Activated CD8-positive, alpha-beta memory T cell treated with anti-CD3 and anti-CD28 coated beads for 36 hours (primary cell): ENCODE data around the gene OGG1. TPM values are rescaled to one million over a fixed set of nuclear protein-coding genes. Genes with fewer than 3 reads are reported as not detected.

ENCODE experiments used
- CTCF ChIA-PET: fragments of 350-600 bp; sonication (Branson Sonifier 250); formaldehyde crosslinking; loops from one replicate; lab custom pipeline; 2021; ENCODE audit warnings: antibody characterized with exemption; lab: Charles Lee
- POLR2A ChIA-PET: fragments of 350-600 bp; sonication (Branson Sonifier 250); formaldehyde crosslinking; loops from one replicate; lab custom pipeline; 2021; ENCODE audit warnings: antibody characterized with exemption; lab: Charles Lee
- total RNA-seq, 2 experiments: library from RNA; stranded (reverse); gene quantifications; one replicate each; pipeline ENCODE4 v1.2.3, GENCODE V29; 2021

The OGG1 gene
- total RNA-seq, 2 experiments from 2014 or later: 35.3 to 38.6 TPM

DNA sequence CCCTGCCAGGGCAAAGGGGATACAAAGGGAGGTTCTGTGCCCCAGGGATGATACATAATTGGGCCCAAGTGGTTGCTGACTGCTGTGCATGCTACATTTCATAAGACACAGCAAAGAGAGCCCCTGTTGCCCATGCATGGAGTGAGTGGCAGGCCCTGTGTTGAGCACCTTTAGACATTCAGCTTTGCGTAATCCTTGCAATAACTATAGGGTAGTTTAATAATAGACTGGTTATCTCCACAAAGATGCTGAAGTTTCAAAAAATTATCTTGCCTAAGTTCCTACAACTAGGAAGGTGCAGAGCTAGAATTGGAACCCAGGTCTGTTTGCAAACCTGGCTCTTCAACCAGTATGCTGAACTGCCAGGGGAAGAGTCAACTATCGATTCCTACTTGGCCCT is 1.7 kb upstream of the OGG1 start:
- POLR2A ChIA-PET: interaction anchor here (1.5 kb wide), 1 partner anchor 99 kb away, joined by 3 read pairs; the partner anchor contains the start of gene MTMR14
- CTCF ChIA-PET: no interaction called here

DNA sequence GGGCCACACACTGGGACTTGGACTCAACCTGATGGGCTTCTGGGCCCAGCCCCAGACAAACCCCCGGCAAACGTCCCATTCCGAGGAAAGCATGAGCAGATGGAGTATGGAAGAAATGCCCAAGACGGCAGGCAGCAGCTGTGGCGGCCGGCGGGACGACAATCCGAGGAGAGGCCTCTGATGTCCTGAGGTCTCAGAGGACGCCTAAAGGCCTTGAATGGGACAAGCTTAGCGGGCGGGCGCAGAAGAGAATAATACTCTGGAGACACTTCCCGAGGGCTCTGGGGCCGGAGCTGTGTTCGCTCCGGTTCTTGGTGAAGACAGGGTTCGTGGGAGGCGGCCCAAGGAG is 482 bp upstream of the OGG1 start:
- POLR2A ChIA-PET: interaction anchor here (0.6 to 2.1 kb wide), 7 partner anchors 12 to 193 kb away, joined by 3 to 6 read pairs (median 3); partner anchors contain the start of genes ARPC4, CAMK1 and MTMR14
- CTCF ChIA-PET: interaction anchor here (1.2 to 2.3 kb wide), 4 partner anchors 9 to 22 kb away, joined by 4 to 9 read pairs (median 4); partner anchors contain the start of gene CAMK1

DNA sequence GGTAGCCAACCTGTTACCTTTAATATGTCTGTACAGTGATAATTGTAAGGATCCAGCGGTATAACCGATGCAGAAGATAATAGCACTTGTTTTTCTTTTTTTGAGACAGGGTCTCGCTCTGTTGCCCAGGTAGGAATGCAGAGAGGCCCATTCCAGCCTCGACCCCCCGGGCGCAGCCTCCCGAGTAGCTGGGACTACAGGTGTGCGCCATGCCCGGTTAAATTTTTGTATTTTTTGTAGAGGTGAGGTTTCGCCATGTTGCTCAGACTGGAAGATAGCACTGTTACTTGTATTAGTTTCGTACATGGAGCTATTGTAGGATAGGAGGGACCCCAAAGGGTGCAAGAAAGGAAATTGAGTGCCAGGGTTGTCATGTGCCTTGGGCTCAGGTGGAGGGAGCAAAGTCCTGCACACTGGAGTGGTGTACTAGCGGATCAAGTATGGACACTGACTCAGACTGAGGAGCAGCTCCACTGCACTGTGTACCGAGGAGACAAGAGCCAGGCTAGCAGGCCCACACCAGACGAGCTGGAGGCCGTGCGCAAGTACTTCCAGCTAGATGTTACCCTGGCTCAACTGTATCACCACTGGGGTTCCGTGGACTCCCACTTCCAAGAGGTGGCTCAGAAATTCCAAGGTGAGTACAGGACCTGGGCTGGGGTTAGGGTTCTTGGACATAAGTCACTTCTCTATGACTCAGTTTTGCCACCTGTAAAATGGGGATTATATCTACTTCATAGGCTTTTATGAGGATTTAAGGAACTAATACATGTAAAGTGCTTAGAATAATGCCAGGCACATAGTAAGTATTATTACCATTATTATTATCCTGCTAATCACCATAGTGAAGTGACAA is 1.0 kb downstream of the OGG1 start:
- ChIA-PET CTCF (interaction anchor here (0.6 to 2.3 kb wide), 6 partner anchors 9 to 183 kb away, joined by 3 to 9 read pairs (median 4); partner anchors contain the start of genes CAMK1 and CRELD1), POLR2A (interaction anchor here (0.8 to 2.1 kb wide), 4 partner anchors 13 to 29 kb away, joined by 3 to 6 read pairs (median 6); partner anchors contain the start of gene CAMK1)

DNA sequence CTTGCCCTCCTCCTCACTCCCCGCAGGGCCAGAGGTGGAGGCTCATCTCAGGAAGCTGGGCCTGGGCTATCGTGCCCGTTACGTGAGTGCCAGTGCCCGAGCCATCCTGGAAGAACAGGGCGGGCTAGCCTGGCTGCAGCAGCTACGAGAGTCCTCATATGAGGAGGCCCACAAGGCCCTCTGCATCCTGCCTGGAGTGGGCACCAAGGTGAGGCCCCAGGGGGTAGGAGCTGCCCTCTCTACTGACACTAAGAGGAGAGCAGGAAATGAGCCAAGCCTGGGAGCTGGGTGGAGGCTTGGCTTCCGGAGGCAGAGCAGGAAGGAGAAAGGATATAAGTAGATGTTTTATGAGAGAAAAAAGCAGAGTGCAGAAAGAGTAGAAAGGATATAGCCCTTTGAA is 4.9 kb downstream of the OGG1 start:
- CTCF ChIA-PET: interaction anchor here (1.1 to 1.3 kb wide), 2 partner anchors 14 to 33 kb away, joined by 3 read pairs; no protein-coding TSS in a partner anchor
- POLR2A ChIA-PET: no interaction called here

DNA sequence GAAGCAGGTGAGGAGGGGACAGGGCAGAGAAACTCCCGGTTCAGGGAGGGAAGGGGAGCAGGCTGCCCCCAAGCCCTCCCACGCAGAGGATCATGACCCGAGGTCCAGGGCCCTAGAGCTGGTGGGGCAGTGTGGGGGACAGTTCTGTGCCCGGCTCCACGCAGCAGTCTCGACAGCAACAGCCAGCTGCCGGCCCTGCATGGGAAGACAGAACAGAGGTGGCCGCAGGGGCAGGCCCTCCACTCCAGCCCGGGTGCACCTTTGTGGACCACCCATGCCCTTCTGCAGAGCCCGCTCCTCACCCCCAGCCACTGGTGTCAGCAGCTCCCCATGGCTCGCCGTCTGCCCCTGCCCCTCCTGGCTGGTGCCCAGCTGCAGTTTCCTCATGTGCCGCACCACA is 7.7 kb downstream of the OGG1 start:
- CTCF ChIA-PET: no interaction called here
- POLR2A ChIA-PET: no interaction called here

DNA sequence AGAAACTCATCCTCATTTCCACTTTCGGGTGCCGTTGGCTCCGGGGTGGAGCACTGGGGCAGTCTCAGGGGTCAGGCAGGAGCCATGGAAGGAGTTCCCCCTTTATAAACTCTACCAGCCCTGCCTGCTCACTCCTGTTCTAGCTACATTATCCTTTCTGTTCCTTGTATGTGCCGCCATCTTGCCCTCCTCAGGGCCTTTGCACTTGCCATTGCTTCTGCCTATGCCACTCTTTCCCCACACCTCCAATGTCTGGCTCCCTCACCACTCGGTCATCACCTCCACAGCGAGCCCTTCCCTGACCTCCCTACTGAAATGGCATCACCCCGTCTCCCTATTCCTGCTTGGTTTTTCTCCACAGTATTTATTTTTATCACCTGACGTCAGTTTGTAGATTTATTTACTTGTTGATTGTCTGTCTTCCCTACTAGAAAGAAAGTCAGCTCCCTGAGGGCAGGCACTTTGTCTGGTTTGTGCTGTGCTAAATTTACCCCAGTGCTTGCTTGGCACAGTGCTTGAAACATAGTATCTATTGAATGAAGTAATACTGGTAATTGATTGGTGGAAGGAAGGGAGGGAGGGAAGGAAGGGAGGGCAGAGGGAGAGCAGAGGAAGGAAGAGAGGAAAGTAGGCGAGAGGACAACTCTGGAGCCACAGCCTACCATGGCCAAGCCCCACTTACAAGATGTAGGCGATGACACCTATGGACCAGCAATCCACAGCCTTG is 11.2 kb downstream of the OGG1 start:
- POLR2A ChIA-PET: interaction anchor here (0.6 kb wide), 1 partner anchor 17 kb away, joined by 3 read pairs; no protein-coding TSS in a partner anchor
- CTCF ChIA-PET: no interaction called here

DNA sequence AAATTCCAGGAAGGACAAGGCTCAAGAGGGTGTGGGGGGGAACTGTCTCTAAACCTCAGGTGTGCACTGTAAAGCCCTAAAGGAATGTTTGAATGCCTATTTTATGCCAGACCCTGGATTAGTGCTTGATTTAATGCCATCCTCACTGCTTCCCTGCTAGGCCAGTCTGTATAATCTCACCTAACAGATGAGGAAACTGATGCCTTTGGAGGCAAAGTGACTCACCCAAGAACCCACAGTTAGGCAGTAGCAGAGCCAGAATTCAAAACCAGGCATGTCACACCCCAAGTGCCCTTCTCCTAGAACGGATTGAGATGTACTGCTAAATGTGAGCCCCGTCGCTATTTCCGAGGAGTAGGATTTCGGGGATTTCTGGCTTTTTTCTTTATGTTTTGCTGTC is 12.2 kb downstream of the OGG1 start:
- CTCF ChIA-PET: no interaction called here
- POLR2A ChIA-PET: no interaction called here

DNA sequence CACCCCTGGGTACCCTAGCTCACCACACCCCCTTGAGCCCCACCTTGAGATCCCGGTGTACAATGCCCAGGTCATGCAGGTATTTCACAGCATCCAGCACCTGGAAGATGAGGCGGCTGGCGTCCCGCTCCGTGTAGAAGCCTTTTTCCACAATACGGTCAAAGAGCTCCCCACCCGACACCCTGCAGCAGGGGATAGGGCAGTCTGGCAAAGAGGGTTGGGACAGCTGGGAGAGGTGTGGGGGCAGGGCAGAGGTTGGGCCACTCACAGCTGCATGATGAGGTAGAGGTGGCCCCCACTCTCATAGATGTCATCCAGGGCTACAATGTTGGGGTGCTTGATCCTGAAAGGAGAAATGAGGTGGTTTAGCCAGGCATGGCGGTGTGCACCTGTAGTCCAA is 13.1 kb downstream of the OGG1 start:
- CTCF ChIA-PET: interaction anchor here (1.1 to 1.4 kb wide), 2 partner anchors 15 to 19 kb away, joined by 3 read pairs; no protein-coding TSS in a partner anchor
- POLR2A ChIA-PET: interaction anchor here (0.6 to 0.7 kb wide), 2 partner anchors 11 to 44 kb away, joined by 4 to 9 read pairs; no protein-coding TSS in a partner anchor

DNA sequence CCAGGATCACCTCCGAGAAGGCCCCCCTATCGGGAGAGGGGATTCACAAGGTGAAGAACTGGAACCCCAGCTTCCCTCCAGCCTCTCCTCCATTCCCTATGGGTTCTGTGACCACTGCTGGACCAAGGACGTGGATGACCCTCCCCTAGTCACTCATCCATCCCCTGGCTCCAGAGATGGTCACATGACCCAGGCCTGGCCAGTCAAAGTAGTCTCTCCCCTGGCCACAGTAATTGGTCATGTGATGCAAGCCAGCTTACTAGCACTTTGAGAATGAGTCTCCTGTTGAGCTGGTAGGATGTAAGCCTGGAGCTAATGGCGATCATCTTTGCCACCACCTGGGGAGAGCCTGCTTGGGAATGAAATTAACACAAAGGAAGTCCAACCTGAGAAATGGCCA is 16.1 kb downstream of the OGG1 start:
- ChIA-PET CTCF (interaction anchor here (1.0 to 1.5 kb wide), 3 partner anchors 10 to 39 kb away, joined by 3 to 4 read pairs (median 3); no protein-coding TSS in a partner anchor), POLR2A (interaction anchor here (1.4 kb wide), 1 partner anchor 27 kb away, joined by 4 read pairs; the partner anchor contains the start of genes ARPC4 and TADA3)

DNA sequence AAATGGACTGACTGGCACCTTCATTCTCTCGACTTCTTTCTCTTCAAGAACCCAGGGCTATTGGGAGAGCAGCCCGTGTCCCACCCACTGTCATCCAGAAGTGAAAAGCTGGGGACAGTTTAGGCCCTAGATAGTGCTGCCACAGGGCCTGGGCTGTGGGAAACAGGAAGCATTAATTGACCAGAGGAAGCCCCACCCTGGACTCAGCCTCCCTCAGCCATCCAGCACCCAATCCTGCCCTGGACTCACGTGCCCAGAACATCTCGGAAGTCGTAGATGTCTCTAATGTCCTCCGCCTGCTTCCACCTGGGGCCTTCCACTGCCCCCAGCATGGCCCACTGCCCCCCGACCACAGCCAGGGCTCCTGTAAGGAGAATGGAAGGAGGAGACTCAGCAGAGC is 17.7 kb downstream of the OGG1 start:
- POLR2A ChIA-PET: no interaction called here
- CTCF ChIA-PET: no interaction called here

DNA sequence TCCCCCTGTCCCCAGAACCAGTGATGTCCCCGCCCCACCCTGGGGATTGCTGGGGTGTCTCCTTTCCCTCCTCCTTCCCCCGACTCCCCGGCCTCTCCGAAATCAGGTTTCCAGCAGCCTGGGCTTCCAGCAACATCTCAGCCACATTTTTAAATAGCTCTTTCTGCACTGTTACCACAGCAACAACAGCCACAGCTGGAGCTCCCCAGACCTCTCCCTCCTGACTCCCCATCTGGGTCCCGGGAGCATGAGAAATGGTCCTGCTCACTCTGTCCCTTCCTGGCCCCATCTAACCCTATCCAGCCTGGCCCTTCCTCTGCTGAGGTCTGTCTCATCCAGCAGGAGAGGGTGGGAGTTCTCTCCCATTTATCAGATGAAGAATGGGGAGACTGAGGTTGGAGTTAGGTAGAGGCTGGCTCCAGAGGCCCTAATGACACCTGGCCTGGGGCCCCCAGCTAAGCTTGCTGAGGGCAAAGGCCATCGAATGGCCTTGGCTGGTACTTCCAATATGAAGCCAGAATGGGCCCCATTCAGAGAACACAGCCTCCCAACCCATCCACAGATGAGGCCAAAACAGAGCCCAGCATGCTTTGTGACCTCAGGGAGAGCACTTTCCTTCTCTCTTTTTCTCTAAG is 18.5 kb downstream of the OGG1 start:
- CTCF ChIA-PET: interaction anchor here (1.4 to 2.6 kb wide), 3 partner anchors 10 to 14 kb away, joined by 3 to 7 read pairs (median 4); no protein-coding TSS in a partner anchor
- POLR2A ChIA-PET: no interaction called here

DNA sequence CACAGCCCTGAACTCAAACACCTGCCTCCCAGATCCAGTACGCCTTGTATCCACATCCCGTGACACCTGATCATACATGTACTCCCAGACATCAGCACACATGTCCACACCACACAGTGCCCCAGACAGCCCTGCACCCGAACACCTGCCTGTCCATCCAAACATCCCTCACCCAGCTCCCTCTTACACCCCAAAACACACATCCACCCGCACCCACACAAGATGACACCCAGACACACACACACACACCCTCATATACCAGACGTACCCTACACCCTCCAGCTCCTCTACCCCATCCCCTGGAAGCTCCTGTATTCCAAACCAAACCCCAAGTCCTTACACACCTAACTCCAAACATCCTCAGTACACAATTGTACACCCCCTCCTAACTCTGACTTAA is 19.3 kb downstream of the OGG1 start:
- POLR2A ChIA-PET: interaction anchor here (0.5 kb wide), 1 partner anchor 400 kb away, joined by 4 read pairs; no protein-coding TSS in a partner anchor

DNA sequence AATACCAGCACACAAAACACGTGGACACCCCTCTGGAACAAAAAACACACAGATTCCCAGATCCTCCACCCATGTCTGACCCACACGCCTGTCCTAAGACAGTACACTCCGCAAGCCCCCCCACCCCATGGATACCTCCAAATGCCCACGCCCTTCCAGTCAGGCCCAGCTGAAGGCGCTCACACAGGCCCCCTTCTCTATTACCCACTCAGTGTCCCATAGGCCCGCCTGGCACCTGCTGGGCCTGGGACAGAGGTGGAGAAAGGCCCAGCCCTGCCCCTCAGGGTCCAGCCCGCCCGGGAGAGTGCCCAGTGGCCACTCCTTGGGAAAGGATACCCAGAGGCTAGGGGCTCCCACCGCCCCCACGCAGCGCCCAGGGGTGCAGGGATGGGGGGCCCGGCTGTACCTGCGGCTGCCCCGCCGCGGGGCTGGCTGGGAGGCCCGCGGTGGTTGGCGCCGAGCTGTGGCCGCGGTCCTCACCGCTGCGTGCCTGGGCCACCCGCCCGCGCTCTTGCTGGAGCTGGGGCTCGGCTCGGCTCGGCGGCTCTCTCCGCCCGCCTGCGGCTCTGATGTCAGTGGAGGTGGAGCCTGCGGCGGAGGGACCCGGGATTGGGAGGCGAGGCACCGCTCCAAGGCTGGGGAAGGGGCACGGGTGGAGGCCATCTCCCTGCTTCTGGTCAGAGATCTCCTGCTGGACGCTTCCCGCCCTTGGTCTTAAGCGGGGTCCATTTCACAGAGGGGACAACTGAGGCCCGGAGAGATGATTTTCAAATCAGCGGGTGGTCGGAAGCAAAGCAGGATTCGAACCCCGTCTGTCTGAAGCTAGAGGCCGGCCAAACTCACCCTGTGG is 19.9 kb downstream of the OGG1 start, which contains the start of gene CAMK1:
TSS of gene CAMK1 (minus strand) at position 522 of the 850 bp plus-strand sequence. CDS start 2,198 bp downstream, outside the sequence.
- CTCF ChIA-PET: interaction anchor here (1.4 to 2.6 kb wide), 4 partner anchors 9 to 19 kb away, joined by 3 to 7 read pairs (median 4); partner anchors contain the start of gene OGG1
- POLR2A ChIA-PET: interaction anchor here (0.7 to 1.3 kb wide), 4 partner anchors 20 to 435 kb away, joined by 3 to 7 read pairs (median 4); partner anchors contain the start of genes OGG1 and TTLL3

More for the DNA sequence above, 19.3 kb downstream of the OGG1 start:
- CTCF ChIA-PET: interaction anchor here (1.4 to 2.6 kb wide), 4 partner anchors 9 to 19 kb away, joined by 3 to 7 read pairs (median 4); partner anchors contain the start of gene OGG1

DNA sequence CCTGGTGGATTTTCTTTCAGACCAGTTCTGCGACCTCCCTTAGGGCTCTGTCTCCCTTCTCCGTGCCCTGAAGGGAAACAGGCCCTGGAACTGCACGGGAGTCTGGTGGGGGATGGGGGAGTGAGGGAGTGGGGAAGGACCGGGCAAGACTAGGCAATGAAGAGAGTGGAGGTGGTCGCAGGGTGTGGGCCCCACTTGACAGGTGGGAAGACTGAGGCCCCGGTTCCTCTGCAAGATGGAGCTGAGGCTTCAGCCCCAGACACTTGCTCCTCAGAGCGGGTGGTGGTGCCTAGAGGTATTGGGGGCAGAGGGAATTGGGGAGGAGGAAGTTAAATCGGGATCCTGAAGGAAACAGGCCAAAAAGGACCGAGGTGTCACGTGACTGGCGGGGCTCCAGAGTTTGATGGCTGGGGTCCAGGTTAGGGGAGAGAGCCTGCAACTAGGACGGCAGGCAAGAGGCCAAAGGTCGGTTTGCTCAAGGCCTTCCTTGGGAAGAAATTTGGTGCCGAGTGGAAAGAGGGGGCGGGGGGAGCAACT is 20.6 kb downstream of the OGG1 start:
- CTCF ChIA-PET: interaction anchor here (1.4 to 2.6 kb wide), 3 partner anchors 8 to 20 kb away, joined by 4 to 7 read pairs (median 4); partner anchors contain the start of gene OGG1
- POLR2A ChIA-PET: interaction anchor here (0.6 to 1.3 kb wide), 4 partner anchors 20 to 163 kb away, joined by 3 to 6 read pairs (median 3); partner anchors contain the start of genes OGG1 and TTLL3

DNA sequence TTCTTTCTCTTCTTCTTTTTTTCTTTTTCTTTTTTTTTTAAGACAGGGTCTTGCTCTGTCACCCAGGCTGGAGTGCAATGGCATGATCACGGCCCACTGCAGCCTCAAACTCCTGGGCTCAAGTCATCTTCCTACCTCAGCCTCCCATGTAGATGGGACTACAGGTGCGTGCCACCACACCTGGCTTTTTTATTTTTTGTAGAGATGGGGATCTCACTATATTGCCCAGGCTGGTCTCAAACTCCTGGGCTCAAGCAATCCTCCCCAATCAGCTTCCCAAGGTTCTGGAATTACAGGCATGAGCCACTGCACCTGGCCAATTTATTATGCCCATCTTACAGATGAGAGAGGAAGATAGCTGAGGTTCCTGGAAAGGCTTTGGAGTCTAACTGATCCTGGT is 21.3 kb downstream of the OGG1 start:
- POLR2A ChIA-PET: interaction anchor here (0.6 kb wide), 1 partner anchor 31 kb away, joined by 3 read pairs; no protein-coding TSS in a partner anchor
- CTCF ChIA-PET: interaction anchor here (0.6 to 2.6 kb wide), 2 partner anchors 9 to 54 kb away, joined by 3 to 7 read pairs; no protein-coding TSS in a partner anchor

DNA sequence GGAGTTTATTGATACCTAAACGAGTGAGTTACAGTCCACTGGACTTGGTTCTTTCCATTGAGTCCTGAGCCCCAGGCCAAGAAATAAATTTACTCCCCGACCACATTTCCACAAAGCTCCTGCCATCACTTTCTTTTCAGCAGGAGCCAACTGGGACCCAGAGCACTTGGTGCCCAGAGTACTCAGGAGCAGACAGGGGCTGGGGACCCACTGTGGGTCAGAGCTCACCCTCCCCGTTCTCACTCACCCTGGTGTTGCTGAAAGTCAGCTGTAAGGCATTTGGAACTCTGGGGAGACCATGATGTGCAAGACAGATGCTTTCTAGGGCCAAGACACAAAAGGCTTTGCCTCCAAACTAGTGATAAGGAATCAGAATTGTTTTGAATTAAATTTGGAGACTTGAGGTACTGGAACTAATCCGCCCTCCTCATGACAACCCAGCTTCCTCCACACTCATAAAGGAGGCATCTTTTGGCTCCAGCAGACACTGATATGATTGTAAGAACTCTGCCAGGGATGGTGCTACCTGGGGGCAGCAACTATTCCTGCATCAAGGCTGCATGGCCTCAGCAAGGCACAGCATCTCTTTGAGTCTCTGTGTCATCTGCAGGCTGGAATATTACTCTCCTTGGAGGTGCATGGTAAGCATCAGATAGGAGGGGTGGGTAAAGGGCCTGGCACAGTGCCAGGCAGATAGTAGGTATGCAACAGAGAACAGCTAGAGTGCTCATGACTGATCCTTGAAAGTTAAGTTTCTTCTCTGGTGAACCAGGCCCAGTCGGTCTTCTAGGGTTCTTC is 27.3 kb downstream of the OGG1 start:
- ChIA-PET CTCF (interaction anchor here (0.6 to 2.0 kb wide), 7 partner anchors 11 to 488 kb away, joined by 3 to 7 read pairs (median 4); partner anchors contain the start of genes ARPC4 and OGG1), POLR2A (interaction anchor here (1.2 to 2.9 kb wide), 2 partner anchors 15 to 40 kb away, joined by 3 to 19 read pairs; partner anchors contain the start of genes ARPC4 and TADA3)
